Activated CD4-positive, alpha-beta T cell treated with anti-CD3 and anti-CD28 coated beads, Interleukin-2, Interleukin-6, amounts not matched to agents 100 ng/mL and 50 ng/mL, durations not matched to agents 16 hours and 8 hours (primary cell): ENCODE data around the gene ZNF512B.

ENCODE experiments used
- DNase-seq: peaks from one replicate; pipeline ENCODE4 v3.0.0-alpha.2; 2020

ZNF512B gene

GRCh38 chr20:63947638-63948456 is 21.9 kb downstream of the ZNF512B start:
- DNase-seq = no peak

GRCh38 chr20:63946986-63947637 is 22.6 kb downstream of the ZNF512B start:
- DNase-seq = no peak

DNA sequence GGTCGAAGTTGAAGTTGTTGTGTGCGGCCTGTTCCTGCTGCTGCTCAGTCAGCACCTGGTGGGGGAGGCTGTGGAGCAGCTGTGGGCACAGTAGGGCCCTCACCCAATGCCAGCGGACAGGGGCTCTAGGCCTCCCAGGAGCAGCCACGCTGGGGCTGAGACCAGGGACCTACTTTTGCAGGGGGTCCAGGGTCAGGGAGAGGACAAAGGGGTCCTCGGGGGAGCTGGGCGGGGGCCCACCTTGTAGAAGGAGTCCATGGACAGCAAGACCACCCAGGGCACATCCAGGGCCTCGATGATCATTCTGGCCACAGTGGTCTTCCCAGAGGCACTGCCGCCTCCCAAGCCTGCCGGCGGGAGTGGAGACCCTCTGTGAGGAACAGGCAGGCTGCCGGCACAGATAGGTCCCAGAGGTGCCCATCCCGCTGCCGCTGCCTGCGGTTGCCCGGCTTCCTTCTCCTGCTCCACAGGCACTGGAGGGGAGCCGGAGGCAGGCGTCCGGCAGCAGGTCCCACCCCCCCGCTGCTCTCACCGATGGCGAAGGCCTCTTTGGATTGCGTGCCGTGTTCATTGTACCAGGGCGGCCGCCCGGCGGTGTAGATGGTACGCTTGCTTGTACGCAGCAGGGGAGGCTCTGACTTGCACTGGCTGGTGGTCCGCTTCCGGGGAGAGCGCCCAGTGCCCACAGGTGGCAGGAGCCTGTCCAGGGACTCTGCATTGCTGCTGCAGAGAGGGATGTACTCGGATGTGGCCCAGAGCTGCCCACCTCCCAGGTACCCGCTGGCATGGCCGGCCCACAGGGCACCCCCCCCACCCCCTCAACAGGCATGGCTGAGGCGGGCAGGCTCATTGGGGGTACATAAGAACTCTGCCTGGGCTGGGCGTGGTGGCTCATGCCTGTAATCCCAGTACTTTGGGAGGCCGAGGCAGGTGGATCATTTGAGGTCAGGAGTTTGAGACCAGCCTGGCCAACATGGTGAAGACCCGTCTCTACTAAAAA is 23.5 kb downstream of the ZNF512B start:
- no peak for DNase-seq

DNA sequence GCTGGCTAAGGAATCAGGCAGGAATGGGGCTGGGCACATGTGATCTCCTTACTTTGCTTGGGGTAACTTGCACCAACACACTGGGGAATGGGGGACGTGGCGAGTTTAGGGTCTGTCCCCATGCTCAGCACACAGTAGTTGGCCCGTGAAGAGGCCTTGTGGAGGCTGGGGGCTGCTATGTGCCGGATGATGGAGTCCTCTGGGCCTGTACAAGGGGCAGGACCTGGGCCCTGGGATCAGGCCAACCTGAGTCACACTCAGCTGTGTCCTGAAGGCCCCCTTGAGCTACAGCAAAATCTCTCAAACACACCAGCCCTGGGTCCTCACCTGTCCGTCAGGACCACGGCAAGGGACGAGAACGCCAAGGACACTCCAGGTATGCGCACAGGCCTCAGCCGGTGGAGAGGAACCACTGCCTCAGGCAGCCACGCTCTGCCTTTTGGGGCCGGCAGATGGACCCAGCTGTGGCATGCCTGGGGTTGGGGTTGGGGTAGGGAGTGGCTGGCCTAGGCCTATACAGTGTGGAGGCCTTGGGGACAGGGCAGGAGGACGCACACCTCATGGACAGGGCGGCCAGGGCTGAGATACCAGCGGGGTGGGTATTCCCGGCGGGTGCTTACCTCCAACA is 24.6 kb downstream of the ZNF512B start:
- DNase-seq = no peak

GRCh38 chr20:63944078-63944941 is 25.4 kb downstream of the ZNF512B start:
- no peak for DNase-seq

DNA sequence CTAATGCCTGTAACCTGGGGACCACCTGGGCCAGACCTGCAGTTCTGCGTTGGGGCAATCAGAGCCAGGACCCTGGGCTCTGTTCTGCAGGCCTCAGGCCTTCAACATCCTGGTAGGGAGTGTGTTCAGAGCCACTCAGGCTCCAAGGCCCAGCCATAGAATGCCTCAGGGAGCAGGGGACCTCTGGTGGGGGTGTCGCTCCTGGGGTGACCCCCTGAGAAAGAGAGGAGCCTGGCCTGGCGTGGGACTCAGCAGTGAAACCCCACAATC is 26.0 kb downstream of the ZNF512B start:
- DNase-seq = no peak

GRCh38 chr20:63942969-63943807 is 26.5 kb downstream of the ZNF512B start:
- DNase-seq = no peak

DNA sequence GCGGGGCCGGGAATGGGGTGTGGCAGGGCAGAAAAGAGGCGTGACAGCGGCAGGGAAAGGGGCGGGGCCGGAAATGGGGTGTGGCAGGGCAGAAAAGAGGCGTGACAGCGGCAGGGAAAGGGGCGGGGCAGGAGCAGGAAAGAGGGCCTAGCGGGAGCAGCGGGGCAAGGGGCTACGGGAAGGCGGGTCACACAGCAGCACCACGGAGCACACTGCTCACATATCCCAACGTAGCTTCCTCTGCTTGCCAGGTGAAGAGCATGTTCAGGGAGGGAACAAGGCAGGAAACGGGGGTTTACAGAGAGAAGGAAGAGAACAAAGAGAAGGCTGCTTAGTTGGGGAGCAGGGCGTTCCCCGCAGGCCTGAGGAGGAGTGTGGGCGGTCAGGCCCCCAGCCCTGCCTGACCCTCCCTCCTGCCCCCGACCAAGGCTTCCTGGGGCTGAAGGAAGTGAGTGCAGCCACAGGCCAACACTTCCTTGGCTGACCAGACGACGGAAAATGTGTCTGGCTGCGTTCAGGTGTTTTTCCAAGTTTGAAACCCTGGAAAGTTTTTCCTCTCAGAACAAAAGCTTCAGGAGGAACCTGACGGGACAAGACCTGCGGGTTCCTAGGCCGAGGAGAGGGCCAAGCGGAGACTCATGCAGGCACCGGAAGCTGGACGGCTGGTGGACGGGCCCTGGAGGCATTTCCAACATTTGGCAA is 27.3 kb downstream of the ZNF512B start:
- DNase-seq = peak; percentile 79

GRCh38 chr20:63941282-63942081 is 28.2 kb downstream of the ZNF512B start:
- DNase-seq = peak; percentile 97

- no peak for DNase-seq
Observed at GRCh38 chr20:63940472-63941266, 29.1 kb downstream of the ZNF512B start.

DNA sequence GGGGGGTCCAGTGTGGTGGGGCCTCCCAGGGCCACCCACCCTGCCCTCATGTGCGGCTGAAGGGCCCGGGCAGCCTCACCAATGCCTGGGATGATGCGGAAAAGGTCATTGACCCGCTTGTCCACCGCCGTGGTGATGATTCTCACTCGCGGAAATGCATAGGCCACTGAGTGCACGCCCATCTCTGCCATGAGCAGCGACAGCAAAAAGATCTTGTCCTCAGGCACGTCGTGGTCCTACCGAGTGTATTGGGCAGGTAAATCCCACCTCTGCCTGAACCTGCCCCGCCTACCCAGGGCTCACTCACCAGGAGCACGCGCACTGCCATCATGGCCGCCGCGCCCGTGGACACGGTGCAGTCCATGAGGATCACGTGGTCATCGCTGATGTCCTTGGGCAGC is 29.7 kb downstream of the ZNF512B start:
- no peak for DNase-seq

GRCh38 chr20:63939061-63939935 is 30.4 kb downstream of the ZNF512B start:
- DNase-seq = no peak

DNA sequence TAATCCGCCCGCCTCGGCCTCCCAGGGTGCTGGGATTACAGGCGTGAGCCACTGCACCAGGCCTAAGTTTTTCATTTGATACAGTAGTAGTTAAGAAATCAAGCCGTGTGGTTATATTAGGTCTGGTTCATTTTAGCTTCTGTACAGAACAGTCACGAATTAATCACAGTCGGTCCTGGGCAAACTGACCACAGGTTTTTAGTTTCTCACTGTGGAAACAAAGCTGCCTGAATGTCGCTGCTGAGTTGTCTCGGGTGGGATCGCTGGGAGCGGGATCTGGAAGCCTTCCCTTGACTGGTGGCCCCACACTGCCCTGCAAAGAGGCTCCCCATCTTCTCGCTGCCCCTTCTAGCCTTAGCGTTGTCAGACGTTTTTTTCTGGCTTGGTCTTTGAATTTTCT is 32.1 kb downstream of the ZNF512B start:
- no peak for DNase-seq

- DNase-seq = no peak
Observed at GRCh38 chr20:63935447-63935846, 34.3 kb downstream of the ZNF512B start.

- no peak for DNase-seq
Observed at GRCh38 chr20:63934271-63935068, 35.3 kb downstream of the ZNF512B start.

DNA sequence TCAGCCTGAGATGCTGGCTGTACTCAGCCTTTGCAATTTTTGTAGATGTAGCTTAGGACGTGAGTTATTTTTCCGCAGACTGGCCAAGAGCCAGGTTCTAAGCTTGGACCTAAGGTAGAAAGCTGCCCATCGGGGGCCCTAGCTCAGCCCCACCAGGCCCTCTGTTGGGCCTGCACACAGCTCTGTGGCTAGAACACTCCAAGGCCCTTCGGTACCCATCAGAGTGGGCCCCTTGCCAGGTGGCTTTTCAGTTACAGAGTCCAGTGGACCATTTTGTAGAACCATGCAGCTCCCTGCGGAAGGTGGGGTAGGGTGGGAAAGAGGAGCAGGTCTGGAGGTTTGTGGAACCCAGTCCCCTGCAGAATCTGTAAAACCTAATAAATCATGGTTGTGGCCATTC is 36.1 kb downstream of the ZNF512B start:
- DNase-seq = no peak
